Diencephalon (tissue), 1 donor: ENCODE measurements around the gene ACOX2. TPM values are rescaled to one million over a fixed set of nuclear protein-coding genes. Genes with fewer than 3 reads are reported as not detected.

Experiments used
- total RNA-seq: library from RNA; depleted of rRNA; stranded (reverse); fragments of >200 nt; gene quantifications from one replicate; pipeline ENCODE4 v1.2.3, GENCODE V29; 2014

Gene ACOX2
- 5.1 TPM for total RNA-seq

GRCh38 chr3:58536501-58537411, at the start of gene ACOX2:
Gene ACOX2 (minus strand): TSS chr3:58537190. CDS start chr3:58535106, 2,084 bp downstream.

GRCh38 chr3:58577269-58577821, 40.4 kb upstream of the ACOX2 start, which contains the start of gene FAM107A:
Gene FAM107A (minus strand): TSS chr3:58577391. CDS start chr3:58569860, 7,531 bp downstream.

DNA sequence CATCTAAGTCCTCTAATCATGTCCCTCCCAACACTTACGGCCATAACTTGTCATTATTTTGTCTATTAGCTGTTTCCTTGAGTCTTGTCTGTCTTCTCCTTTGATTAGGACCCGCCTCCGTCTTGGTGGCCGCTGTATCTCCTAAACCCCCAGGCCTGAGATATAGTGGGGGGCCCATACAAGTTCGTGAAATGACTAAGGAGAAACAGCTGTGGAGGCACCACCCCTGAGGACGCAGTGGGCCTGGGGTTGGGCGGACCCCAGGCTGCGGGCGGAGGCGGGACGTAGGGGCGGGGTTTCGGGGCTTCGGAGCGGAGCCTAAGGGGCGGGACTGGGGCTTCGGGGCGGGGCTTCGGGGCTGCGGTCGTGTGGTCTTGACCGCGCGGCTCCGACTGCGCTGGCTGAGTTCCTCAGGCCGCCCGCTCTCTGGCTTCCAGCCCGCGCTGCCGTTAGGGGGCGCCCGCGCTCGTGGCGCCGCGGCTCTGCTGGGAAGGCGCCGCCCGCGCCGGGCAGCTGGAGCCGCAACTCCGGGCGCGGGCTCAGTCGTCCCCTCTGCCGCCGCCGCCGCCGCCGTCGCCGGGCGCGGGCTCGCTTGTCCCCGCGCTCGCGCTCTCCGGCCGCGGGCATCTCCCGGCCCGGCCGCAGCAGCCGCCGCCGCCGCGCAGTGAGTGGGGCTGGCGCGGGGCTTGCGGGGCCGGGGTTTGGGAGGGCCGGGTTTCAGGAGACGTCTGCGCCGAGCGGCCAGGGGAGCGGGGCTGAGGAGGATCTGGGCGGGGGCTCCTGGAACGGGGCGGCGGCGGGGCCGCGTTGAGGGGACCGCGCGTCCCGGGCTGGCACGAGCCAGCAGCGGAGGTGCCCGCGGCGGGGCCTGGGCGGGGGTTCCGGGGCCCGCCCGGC, 45.2 kb downstream of the ACOX2 start, which contains the start of gene KCTD6:
TSS of gene KCTD6 (plus strand) at position 591 of the 897 bp plus-strand sequence. CDS start 6,660 bp downstream, outside the sequence.

Other genes starting within 250 kb of the ACOX2 start
- gene RPP14, start 230.9 kb downstream of the ACOX2 start, total RNA-seq, result 18.5 TPM
- gene HTD2, start 230.7 kb downstream of the ACOX2 start, total RNA-seq, result 7.8 TPM
- 34.1 TPM for gene PXK, start 204.3 kb downstream of the ACOX2 start, total RNA-seq
- 72.9 TPM for gene PDHB, start 103.4 kb downstream of the ACOX2 start, total RNA-seq
- gene KCTD6, start 45.1 kb downstream of the ACOX2 start, total RNA-seq, result 24.0 TPM
- gene FAM107A, start 40.2 kb upstream of the ACOX2 start, total RNA-seq, result 25.1 TPM
- gene FAM3D, start 129.6 kb upstream of the ACOX2 start, total RNA-seq, result not detected